ENCODE measurements around the gene RAP1GAP. TPM values are rescaled to one million over a fixed set of nuclear protein-coding genes. Genes with fewer than 3 reads are reported as not detected.

The RAP1GAP gene
- total RNA-seq, 1 experiment from 2014 or later = 13.4 TPM

DNA sequence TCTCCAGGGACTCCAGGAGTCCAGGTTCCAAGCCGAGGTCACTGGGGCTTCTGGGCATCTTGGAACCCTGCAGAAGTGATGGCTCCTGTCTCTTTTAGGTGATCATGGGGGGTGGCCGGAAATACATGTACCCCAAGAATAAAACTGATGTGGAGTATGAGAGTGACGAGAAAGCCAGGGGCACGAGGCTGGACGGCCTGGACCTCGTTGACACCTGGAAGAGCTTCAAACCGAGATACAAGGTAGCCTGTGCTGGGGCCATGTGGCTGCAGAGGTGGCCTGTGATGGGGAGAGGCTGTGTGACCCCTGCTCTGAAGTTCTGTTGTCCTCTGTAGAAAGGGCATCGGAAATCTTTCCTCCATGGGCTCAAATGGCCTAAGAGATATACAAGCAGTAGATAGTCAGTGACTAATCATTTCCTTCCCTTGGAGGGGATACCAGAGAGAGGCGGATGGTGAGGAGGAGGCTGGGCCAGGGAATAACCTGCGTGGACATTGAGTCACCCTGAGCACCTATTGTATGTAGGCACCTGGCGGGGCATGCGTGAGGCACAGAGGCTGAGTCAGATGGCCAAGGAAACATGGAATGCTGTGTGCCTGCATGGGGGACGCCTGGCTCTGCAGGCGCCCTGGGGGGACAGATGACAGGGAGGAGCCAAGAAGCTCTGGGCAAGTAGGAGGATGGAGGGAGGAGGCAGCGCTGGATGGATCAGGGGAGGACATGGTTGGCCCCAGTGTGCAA, 101.0 kb downstream of the RAP1GAP start:
- no peaks in the 10 kb centered on the region for H3K27me3 ChIP-seq (ENCODE audit: insufficient read depth, low read length)
- no peaks in the 10 kb centered on the region for H3K9me3 ChIP-seq (ENCODE audit: control insufficient read depth in 1 of 2, insufficient read depth in 1 of 2, low read depth in 1 of 2, low read length in 2 of 2)
- H3K36me3 ChIP-seq (ENCODE audit: control insufficient read depth in 1 of 2, insufficient read depth in 2 of 2, low read length in 2 of 2) = no peaks in the 10 kb centered on the region
- no peak overlapping the region for H3K4me3 ChIP-seq (replicated peaks in 1 of 2; ENCODE audit: low read depth in 1 of 2, low read length in 2 of 2)
- ChIA-PET CTCF (no interaction called here), RAD21 (ENCODE audit: low non-redundant PET in 1 of 2, low total read pairs in 2 of 2, uncharacterized antibody in 2 of 2, unreplicated experiment in 2 of 2) (no interaction called here), POLR2A (no interaction called here)
- no peak overlapping the region for H2AFZ ChIP-seq (ENCODE audit: low read depth, low read length, poor library complexity, severe bottlenecking)
- DNase-seq (ENCODE audit: low read depth, low spot score) (no peak), ATAC-seq (peak; percentile 45; the same call in 1 of the 2 replicates)
- H3K9me2 ChIP-seq (ENCODE audit: insufficient read depth) = no peaks in the 10 kb centered on the region
- no TSS peak for BruUV-seq (replicated peaks)
- H3K4me1 ChIP-seq (ENCODE audit: control insufficient read depth in 1 of 2, insufficient read depth in 2 of 2, low read length in 2 of 2) = peaks cover 0 to 9% of the 10 kb centered on the region in 2 experiments; a peak in 1 of 4 replicates
- H3K4me2 ChIP-seq (ENCODE audit: low read length) = no peak overlapping the region
- no peak overlapping the region for H3K9ac ChIP-seq (ENCODE audit: low read length)
- TF ChIP-seq ZBTB33 (IDR thresholded peaks at IDR 0.05; ENCODE audit: extremely low read depth, insufficient replicate concordance, low read length) (no peak), CBX3 (IDR thresholded peaks at IDR 0.05; ENCODE audit: low read depth) (no peak), REST (IDR thresholded peaks at IDR 0.05; ENCODE audit: low read depth) (no peak), SRF (IDR thresholded peaks at IDR 0.05; ENCODE audit: low read depth) (no peak), POLR2A (IDR thresholded peaks at IDR 0.05; ENCODE audit: borderline replicate concordance, extremely low read depth, insufficient read depth, insufficient read length) (no peak), SIN3A (IDR thresholded peaks at IDR 0.05; ENCODE audit: low read depth) (no peak), ZNF274 (IDR thresholded peaks at IDR 0.05; ENCODE audit: low read depth, low read length) (no peak), RAD21 (IDR thresholded peaks at IDR 0.05; ENCODE audit: low read depth) (no peak), POLR2AphosphoS5 (IDR thresholded peaks at IDR 0.05; ENCODE audit: low read depth, low read length) (no peak), JUND (IDR thresholded peaks at IDR 0.05) (no peak)
- no peaks in the 10 kb centered on the region for H3K79me2 ChIP-seq (ENCODE audit: insufficient read depth, low read length)
- H3K27ac ChIP-seq (ENCODE audit: low read depth, low read length) = no peak overlapping the region
- intact Hi-C loops (cut with micrococcal nuclease) = no loop called here
- no peaks in the 10 kb centered on the region for H4K20me1 ChIP-seq (ENCODE audit: insufficient read depth)

Data from HCT116 (cell line).